Activated T-cell treated with anti-CD3 and anti-CD28 coated beads, Interleukin-2, amount 50 U/mL, for 1 hour (primary cell): ENCODE measurements around the gene KATNAL1.

Experiments used
- DNase-seq: peaks from one replicate; pipeline ENCODE4 v3.0.0-alpha.2; 2020

Gene KATNAL1

DNA sequence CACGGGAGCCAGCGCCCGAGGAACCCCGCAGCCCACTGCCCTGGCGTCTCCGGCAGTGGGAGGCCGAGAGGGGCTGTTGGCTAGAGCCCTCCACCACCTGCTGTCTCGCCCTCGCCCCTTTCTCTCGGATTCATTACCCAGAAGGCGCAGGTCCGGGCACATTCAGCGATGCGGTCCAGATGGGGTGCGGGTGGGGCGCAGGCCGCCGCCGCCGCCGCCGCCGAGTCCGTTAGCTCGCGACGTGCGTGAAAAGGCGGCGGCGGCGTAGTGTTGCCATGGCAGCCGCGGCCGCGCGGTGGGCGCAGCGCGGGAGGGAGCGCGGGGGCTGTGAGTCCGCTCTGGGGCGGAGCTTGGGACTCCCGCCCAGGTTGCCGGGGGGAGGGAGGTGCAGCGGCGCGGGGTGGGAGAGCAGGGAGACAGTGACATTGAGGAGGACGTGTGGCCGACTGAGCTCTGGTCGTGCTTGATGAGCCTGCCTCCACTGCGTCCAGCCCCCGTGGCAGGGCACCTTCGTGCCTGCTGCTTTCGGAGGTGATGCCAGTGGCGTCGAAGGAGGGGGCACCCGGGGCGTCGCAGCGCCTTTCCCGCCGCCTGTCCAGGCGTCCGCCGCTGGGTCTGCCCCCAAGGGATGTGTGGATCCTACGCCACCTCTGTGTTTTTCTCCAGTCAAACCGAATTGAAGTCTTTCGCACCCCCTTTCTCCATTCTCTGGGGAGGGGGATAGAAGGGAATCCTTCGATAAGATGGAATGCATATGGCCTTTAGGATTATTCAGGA lies at the start of gene KATNAL1:
KATNAL1 (minus strand) TSS at position 358 of the 777 bp plus-strand sequence. CDS start 23,774 bp downstream, outside the sequence.
- peak; percentile 75 for DNase-seq

DNA sequence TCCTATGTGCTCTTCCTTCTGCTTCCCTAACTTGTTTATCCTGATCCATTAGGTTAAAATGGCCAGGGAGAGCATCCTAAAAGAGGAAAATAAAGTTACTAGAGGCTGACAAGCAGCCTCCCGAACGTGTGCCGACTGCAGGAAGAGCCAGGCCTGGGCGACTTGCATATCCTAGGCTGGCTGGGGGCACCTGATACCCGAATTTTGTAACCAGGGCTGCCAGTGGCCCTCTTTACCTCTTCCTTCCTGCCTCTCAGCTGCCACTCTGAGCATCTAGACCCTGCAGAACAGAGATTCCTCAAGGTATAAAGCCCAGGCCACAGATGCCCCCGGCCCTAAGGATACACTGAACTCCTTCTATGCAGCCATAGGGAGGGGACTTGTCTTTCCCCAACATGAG lies 48.5 kb upstream of the KATNAL1 start:
- DNase-seq: no peak

DNA sequence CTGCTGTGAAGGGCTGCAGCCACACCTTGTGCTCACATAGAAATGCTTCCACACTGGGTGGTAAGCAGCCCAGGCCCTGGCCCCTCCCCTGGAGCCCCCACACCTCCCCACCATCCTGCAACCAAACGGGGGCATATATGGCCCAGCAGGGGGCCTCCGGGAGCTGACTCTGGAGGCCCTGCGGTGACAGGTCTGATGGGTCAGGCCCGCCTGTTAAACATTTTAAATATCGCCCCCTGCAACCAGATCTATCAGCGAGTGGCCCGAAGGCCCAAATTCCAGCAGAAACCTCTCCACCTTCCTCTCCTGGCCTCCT lies 48.0 kb upstream of the KATNAL1 start:
- DNase-seq: peak; percentile 51

DNA sequence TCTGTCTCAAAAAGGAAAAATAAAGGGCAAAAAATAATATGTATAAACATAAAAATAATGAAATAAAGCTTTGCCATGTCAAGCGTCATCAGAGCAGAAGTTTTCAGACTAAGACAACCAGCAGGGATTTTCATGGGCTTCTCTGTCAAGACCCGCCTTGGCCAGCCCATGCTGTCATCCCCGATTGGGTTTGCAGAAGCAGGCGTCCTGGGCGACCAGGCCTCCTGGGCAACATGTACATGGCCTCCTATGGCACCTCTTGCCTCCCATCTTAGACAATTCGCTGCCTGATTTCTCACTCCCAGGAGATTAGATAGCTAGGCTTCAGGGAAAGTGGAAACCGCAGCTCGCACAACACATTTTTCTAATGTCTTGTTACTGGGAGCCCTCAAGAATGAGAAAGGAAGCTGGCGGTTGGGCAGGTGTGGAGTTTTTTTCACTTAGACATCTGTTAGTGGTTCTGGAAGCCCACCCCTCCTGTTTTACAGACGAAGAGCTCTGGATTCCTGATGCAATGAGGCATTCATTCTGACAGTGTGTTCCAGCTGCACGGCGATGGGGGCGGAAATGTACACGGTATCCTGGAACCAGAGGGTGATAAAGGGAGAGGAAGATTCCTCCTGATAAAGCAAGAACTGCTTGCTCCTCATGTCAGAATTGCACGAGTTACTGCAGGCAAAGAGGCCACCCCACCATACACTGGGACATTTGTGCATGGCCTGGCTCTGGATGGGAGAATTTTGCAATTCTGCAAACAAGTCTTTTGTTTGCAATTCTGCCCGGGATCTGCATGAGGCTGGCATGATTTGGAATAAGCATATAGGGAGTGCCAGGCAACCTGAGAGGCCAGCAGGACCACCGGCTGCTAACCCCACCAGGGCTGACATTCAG lies 47.4 kb upstream of the KATNAL1 start:
- DNase-seq: no peak

DNA sequence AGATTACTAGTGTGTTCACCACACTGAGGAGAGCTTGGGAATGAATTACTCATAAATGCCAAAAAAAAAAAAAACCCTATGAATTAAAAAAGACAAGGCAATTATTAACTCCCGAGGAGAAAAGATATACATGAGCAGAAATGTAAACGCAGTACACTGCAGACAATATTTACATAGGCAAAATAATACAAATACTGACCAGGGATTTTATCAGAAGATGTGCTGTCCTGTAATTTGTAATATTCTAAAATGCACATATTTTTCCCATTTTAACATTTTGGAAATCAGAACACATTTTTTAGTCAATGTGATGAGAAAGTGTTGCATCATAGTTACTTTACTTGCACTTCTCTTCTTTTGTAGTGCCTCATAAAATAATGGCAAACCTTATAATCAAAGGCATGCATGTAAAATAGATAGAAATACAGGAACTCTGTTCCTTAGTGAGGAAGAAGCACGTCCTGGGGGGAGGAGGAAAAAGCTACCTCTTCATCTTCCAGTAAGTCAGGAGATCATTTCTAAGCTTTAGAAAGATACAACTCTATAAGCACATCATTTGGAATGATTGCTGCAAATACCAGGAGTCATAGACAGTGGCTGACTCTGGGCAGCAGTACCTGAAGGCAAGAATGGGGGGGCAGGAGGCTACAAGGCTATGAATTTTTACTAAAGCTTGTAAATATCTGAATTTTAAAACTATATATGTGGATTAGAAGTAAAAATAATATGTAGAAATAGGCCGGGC lies 46.3 kb upstream of the KATNAL1 start:
- DNase-seq: no peak

DNA sequence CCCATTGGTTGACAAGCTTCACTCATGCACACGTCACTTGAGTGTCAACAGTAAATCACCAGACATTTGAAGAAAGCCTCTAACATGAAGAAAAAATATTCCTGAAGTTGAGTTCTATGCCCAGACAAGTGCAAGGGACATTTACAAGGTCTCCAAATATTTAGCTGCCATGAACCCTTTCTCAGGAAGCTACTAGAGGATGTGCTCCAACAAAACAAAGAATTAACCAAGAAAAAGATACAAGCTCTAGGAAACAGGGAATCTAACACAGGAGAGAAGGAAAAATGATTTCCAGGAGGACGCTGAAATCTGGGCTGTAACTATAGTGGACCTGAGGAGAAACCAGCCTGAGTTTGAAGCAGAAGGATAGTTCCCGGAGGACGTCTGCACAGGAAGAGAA lies 45.7 kb upstream of the KATNAL1 start:
- DNase-seq: no peak

DNA sequence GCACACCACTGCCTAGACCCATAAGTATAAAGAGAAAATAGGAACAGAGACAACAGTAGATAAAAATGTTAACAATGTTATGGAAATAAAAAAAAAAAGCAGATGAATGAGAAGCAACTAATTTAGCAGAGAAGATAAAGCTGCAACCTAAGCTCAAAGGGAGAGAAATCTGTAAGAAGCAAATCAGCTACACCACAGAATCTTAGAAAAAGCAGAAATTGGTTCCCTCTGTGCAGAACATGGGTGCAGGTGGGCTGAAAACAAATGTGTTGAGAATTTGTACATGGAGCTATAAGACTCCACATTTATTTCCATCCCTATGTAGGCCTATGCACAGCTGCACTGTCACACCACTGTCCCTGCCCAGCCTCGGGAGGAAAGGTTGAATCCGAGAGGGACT lies 44.8 kb upstream of the KATNAL1 start:
- no peak for DNase-seq

DNA sequence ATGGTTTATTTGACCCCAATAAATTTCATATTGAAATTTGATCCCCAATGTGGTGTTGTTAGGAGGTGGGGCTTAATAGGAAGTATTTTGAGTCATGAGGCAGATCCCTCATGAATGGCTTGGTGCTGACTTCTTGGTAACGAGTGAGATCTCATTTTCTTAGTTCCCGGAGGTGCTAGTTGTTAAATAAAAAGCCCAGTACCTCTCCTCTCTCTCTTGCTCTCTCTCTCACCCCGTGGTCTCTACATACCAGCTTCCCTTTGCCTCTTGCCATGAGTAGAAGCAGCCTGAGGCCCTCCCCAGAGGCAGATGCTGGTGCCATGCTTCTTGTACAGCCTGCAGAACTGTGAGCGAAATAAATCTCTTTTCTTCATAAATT lies 39.4 kb upstream of the KATNAL1 start:
- DNase-seq: no peak

DNA sequence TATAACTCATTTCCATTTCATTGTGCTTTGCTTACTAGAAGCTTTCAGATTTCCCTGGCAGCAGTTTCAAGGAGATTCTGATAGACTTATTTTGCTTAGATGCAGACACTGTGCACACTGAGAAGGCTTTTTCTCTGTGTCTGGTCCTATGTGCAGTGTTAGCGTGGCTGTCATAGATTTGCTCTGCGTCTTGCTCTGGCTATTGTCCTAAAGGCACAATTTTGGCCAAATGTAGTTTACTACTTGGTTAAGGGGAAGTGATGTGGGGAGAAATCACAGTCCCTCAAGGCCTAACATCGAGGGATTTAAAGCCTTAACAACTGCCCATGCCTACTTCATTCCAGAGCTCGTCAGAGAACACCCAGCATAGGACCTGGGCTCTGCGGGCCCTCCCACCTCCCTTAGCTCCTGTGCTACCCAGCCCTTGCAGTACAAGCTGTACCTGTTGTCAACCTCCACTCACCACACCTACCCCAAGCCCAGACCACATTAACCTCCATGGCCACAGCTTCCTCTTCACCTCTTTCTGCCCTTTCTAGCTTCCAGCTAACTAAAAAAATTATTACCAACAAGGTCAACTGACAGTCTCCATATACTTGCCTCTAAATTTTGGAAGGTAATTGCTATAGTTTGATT lies 38.9 kb upstream of the KATNAL1 start:
- DNase-seq: peak; percentile 51

DNA sequence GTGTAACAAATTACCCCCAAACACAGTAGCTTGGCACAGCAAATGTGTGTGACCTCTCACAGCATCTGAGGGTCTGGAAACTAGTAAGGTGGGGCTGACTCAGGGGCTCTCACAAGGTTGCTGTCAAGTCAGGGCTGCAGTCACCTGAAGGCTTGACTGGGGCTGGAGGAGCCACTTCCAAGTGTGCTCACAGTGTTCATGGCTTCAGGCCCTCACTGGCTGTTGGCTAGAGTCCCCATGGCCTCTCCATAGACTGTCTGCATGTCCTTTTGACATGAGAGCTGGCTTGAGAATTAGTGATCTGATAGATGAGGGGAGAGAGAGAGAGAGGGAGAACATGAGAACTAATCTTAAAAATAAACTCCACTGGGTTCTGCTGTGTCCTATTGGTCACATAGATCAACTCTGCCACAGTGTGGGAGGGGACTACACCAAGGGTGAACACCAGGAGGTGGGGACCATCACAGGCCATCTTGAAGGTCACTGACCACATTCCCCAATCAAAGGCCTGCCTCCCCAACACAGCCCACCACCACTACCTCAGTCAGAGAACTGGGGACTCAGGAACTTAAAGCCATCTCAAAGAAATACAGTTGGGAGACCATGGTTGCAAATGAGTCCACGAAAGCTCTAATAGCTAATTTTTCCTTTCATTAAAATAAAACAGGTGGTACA lies 38.2 kb upstream of the KATNAL1 start:
- no peak for DNase-seq

DNA sequence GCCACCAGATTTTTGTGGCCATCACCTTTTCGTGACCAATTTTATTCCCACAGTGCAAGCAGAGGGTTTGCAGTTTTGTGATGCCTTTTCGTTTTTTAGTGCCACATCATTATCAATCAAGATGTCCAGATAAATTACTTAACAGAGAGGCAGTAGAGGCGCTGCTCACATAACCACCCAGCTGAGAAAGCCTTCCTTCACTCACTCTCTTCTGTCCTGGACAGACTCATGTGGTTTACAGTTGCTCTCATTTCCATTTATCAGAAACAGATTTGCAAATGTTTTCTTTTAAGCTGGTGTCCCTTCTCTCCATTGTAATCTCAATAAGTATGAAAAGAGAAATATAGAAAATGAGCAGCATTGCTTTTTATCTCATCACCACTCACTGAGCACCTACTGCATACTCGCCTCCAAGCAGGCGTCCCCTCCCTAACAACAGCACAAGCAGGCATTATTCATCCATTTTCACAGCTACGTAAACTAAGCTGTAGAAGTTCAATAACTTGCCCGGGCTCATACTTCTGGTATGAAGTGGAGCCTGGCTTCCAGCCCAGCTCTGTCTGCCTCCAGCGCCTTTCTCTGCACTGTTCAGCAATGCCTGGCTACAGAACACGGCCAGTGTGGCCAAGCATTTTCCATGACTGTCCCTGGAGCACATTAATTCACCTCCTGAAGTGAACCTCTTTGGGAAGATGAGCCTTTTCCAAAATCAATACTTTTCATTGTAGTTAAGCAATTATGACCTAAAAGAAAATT lies 34.6 kb upstream of the KATNAL1 start:
- no peak for DNase-seq

DNA sequence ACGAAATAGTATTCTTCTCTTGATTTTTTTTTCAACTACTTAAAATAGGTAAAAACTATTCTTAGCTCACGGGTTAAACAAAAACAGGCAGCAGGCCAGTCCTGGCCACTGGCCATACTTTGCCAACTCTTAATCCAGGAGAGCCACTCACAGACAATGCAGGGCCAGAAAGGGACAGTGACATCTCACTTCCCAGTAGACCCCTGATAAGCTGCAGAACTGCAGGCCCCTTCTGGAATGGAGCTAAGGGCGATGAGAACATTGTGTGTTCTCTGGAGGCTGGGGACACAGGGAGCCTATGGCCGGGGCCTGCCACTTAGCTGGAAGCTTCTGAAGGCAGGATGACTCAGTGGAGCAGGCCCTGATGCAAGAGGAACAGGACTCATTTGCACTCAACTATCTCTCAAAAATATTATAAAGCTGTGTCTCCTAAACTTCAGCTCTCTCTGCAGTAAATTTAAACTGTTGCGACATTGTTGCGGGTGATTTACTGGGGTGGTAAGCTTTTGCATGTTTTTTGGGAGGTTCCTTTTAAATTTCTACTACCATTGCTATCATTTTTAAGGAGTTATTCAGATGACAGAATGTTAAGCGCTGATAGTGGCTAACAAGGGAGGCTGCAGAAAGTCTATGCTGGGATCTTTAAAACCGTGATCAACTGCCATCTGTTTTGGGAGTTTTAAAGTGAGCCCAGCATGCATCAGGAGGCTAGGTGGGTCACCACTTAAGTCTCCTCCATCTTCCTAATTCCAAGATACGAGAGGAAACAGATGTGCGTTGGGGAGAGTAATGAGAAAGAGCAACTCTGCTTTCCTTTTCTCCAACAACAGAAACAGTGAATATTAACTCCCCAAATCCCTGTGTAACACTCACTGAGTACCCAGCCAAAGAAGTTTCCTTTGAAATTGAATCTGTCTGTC lies 33.2 kb upstream of the KATNAL1 start:
- DNase-seq: no peak

DNA sequence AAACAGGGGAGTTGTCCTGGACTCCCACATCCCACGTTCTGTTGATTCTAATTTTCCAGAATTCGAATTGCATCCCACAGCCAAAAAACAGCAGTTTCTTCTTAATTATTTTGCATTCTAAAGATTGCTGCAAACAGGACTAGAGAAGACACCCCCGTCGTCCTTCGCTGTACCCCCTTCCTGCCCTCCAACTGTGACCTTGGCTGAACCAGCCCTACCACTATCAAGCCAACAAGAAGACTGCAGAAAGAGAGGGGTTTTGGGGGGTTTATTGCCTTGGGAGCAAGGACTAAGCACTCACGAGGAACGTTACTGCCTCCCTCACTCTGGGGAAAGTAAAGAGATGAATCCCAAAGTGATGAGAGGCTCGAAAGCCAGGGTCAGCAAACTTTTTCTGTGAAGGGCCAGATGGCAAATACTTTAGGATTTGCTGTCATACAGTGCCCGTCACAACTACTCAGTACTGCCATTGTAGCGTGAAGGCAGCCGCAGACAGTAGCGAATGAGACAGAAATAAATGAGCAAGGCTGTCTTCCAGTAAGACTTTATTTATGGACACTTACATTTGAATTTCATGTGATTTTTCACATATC lies 32.5 kb upstream of the KATNAL1 start:
- no peak for DNase-seq

DNA sequence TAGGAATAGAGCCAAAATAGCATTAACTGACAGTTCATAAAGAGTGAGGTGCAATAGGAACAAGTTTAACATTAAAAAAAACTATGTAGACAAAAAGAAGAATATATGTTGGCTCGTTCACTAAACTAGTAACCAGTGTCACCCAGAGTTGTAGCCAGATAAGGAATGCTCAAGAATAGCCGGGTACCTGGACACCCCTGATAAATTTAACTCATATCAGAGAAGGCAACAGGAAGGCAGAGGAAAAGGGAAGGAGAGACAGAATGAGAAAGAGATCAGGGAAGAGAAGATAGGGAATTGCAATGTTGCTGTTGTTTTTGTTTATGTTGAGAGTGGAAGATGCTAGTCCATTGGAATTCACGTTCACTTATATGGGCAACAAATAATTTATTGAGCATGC lies 31.6 kb upstream of the KATNAL1 start:
- no peak for DNase-seq

DNA sequence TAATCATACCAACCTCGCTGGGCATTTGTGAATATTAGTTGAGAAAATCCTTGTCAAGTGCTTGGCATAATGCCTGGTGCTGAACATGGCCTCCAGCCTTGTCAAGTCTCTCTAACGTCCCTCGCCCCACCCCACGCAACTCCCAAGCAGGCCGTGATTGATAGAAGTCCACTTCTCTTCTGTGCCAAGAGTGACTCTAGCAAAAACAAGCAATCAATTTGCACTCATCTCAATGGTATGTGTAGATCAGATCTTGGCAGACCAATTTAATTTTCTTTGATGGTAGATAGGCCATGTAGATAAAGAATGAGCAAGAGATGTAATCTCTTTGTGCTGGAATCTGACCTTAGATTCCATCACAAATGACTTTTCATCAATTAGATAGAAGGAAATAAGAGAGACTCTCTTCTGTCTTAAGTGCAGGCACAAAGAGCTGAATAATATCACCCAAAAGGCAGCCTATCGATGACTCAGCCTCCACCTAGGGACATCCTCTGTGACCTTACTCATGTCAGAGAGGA lies 31.0 kb upstream of the KATNAL1 start:
- DNase-seq: no peak

DNA sequence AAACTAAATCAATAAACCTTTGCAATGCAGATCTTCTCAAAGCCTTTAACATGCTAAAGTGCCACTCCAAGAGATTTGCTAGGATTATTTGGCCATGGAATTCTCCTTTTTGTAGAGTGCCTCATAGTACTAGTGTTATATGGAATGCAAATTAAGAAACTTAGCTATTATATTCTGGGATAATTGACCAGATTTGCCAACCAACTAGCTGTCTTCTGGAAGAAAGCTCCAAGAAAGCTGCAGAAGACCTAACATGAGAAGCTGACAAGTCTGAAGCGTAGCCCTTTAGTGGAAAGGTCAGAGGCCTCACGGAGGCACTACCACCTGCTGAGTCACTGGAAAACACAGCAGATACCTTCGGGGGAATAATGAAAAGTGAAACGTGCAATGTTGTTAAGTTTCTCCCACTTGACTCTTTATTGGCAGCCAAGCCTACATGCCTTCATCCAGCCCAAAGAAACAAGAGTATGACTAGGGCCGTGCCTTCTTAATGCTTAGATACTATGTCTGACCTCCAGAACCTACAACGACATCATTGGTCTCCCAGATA lies 29.8 kb upstream of the KATNAL1 start:
- DNase-seq: no peak

DNA sequence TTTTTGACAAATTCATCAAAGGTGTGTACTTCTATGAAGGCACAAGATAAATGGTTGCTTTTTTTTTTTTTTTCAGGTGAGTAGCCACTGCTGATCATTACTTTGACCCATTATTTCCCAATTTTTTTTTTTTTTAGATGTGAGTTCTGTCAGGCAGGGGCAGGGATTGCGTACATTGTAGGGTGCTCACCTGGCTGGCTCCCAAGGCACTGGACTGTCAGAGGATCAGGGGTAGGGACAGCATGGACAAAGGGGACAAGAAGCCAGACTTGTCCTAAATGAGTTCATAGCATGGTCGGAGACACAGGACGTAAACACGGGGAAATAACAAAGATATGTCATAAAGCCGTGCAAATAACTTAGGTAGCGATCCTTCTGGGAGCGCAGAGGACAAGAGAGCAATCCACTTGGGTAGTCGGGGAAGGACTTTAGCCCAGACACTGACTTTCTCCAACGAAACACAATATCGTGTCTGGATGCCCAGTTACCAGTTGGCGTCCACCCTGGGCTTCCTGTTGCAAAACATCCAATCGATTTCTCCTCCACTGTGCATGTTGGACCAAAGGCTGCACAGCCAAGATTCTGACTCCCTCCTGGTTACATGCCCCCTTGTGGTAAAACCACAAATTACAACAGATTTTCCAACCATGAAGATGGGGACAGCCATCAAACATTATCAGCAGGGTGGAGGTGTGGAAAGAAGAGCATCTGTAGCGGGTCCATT lies 27.5 kb upstream of the KATNAL1 start:
- DNase-seq: no peak

DNA sequence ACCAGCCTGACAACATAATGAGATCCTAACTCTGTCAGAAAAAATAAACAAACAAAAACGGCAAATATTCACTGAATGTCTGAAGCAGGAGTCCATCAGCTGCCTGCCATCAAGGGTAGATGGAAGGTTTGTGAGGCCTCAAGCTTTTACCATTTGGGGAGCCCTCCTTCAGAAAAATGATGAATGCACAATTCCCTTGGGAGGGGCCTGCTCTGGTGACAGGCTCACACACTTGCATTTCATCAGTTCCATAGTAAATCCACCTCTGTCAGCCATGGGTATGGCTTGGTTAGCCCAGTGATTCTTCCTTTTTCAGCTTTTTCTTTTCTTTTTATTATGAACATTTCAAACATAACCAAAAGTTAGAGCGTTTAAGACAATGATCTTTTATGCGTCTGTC lies 26.3 kb upstream of the KATNAL1 start:
- no peak for DNase-seq
